PC-3 (cell line): ENCODE measurements around the gene GLIPR1.

Source experiments
- EZH2 ChIP-seq: fragments of 300-600 bp; sonication (generic); IDR thresholded peaks from one replicate; pipeline ENCODE4 v1.6.1; 2017; ENCODE audit warnings: antibody characterized with exemption, mild to moderate bottlenecking, low read length; ENCODE audit not compliant: unreplicated experiment
- EZH2phosphoT487 ChIP-seq: fragments of 300-600 bp; sonication (generic); IDR thresholded peaks from 2 replicates; pipeline ENCODE4 v1.6.1; 2018; ENCODE audit warnings: mild to moderate bottlenecking, antibody characterized with exemption, low read length, borderline replicate concordance
- TF ChIP-seq, protein P1 (sequence below): fragments of 300-600 bp; sonication (generic); conservative IDR thresholded peaks from 2 replicates; pipeline ENCODE4 v1.5.1; 2017; ENCODE audit warnings: antibody characterized with exemption, low read depth, mild to moderate bottlenecking, low read length

DNA sequence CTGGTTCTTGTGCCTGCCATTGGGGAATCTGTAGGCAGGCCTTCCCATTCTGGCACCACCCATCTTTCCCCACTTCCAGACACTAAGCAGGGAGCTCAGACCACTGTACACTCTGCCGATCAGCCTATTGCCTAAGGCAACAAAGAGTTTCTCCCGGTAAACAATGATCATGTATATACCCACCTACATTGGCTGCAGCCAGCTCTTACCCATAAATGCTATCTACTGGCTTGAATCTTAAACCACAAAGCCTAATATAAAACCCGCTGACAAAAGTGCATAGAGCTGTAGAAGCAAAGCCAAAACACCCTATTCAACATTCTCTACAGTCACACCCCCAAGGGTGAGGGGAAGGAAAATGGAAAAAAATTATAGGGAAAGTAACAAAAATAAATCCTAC is 20.8 kb upstream of the GLIPR1 start:
- TF ChIP-seq, protein P1, sequence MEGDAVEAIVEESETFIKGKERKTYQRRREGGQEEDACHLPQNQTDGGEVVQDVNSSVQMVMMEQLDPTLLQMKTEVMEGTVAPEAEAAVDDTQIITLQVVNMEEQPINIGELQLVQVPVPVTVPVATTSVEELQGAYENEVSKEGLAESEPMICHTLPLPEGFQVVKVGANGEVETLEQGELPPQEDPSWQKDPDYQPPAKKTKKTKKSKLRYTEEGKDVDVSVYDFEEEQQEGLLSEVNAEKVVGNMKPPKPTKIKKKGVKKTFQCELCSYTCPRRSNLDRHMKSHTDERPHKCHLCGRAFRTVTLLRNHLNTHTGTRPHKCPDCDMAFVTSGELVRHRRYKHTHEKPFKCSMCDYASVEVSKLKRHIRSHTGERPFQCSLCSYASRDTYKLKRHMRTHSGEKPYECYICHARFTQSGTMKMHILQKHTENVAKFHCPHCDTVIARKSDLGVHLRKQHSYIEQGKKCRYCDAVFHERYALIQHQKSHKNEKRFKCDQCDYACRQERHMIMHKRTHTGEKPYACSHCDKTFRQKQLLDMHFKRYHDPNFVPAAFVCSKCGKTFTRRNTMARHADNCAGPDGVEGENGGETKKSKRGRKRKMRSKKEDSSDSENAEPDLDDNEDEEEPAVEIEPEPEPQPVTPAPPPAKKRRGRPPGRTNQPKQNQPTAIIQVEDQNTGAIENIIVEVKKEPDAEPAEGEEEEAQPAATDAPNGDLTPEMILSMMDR = no peak
- TF ChIP-seq EZH2 (no peak), EZH2phosphoT487 (no peak)
